HepG2 (cell line): ENCODE measurements around the gene CYTH1. TPM values are rescaled to one million over a fixed set of nuclear protein-coding genes. Genes with fewer than 3 reads are reported as not detected.

Source experiments
- CENPT ChIP-seq: sonication (generic); formaldehyde crosslinking; IDR thresholded peaks from 2 replicates; pipeline ENCODE4 v1.8.0; 2022; ENCODE audit warnings: low read depth, mild to moderate bottlenecking, moderate library complexity, missing genetic modification reagents
- CHCHD3 ChIP-seq: sonication (generic); formaldehyde crosslinking; IDR thresholded peaks from 2 replicates; pipeline ENCODE4 v1.8.0; 2022; ENCODE audit warnings: mild to moderate bottlenecking, missing genetic modification reagents, moderate library complexity
- HOXA5 ChIP-seq: sonication (generic); formaldehyde crosslinking; IDR thresholded peaks from 2 replicates; pipeline ENCODE4 v1.4.0; 2020; ENCODE audit warnings: missing genetic modification reagents
- KDM4B ChIP-seq: sonication (generic); formaldehyde crosslinking; IDR thresholded peaks from 2 replicates; pipeline ENCODE4 v1.4.0; 2020; ENCODE audit warnings: missing genetic modification reagents
- MIER3 ChIP-seq: IDR thresholded peaks from 2 replicates; pipeline ENCODE4 v1.6.1; 2016; ENCODE audit warnings: missing compliant biosample characterization, borderline replicate concordance
- REPIN1 ChIP-seq: sonication (generic); formaldehyde crosslinking; IDR thresholded peaks from 2 replicates; pipeline ENCODE4 v1.8.0; 2022; ENCODE audit warnings: missing genetic modification reagents, low read depth, mild to moderate bottlenecking, borderline replicate concordance
- TEAD3 ChIP-seq: optimal IDR thresholded peaks from 2 replicates; pipeline ENCODE3; 2016; ENCODE audit warnings: borderline replicate concordance
- THAP11 ChIP-seq: IDR thresholded peaks from 2 replicates; pipeline ENCODE4 v1.6.1; 2016; ENCODE audit warnings: missing biosample characterization, missing genetic modification reagents
- ZNF230 ChIP-seq: sonication (generic); formaldehyde crosslinking; IDR thresholded peaks from 2 replicates; pipeline ENCODE4 v1.4.0; 2020; ENCODE audit warnings: mild to moderate bottlenecking, missing genetic modification reagents
- ZNF33A ChIP-seq: sonication (generic); formaldehyde crosslinking; IDR thresholded peaks from 2 replicates; pipeline ENCODE4 v1.5.1; 2020; ENCODE audit warnings: missing genetic modification reagents, mild to moderate bottlenecking, moderate library complexity, borderline replicate concordance
- ZNF350 ChIP-seq: sonication (generic); formaldehyde crosslinking; IDR thresholded peaks from 2 replicates; pipeline ENCODE4 v1.4.0; 2020; ENCODE audit warnings: mild to moderate bottlenecking, low read depth, missing genetic modification reagents, borderline replicate concordance
- ZNF430 ChIP-seq: sonication (generic); formaldehyde crosslinking; IDR thresholded peaks from 2 replicates; pipeline ENCODE4 v1.9.0; 2021; ENCODE audit warnings: mild to moderate bottlenecking, missing genetic modification reagents
- ZNF44 ChIP-seq: sonication (generic); formaldehyde crosslinking; IDR thresholded peaks from 2 replicates; pipeline ENCODE4 v1.5.1; 2020; ENCODE audit warnings: mild to moderate bottlenecking, missing genetic modification reagents
- ZNF446 ChIP-seq: sonication (generic); formaldehyde crosslinking; IDR thresholded peaks from 2 replicates; pipeline ENCODE4 v1.5.0; 2020; ENCODE audit warnings: mild to moderate bottlenecking, missing genetic modification reagents
- ZNF549 ChIP-seq: sonication (generic); formaldehyde crosslinking; IDR thresholded peaks from 2 replicates; pipeline ENCODE4 v1.5.0; 2020; ENCODE audit warnings: missing genetic modification reagents
- ZNF552 ChIP-seq: sonication (generic); formaldehyde crosslinking; IDR thresholded peaks from 2 replicates; pipeline ENCODE4 v1.9.0; 2022; ENCODE audit warnings: missing genetic modification reagents, mild to moderate bottlenecking, borderline replicate concordance
- ZNF562 ChIP-seq: sonication (generic); formaldehyde crosslinking; IDR thresholded peaks from 2 replicates; pipeline ENCODE4 v1.8.0; 2022; ENCODE audit warnings: missing genetic modification reagents, borderline replicate concordance
- ZSCAN30 ChIP-seq: sonication (generic); formaldehyde crosslinking; IDR thresholded peaks from 2 replicates; pipeline ENCODE4 v1.5.0; 2020; ENCODE audit warnings: mild to moderate bottlenecking, missing genetic modification reagents
- polyA plus RNA-seq, 8 experiments: library from polyadenylated mRNA; depleted of rRNA in 3 of 8; stranded (reverse) in 7 of 8; unstranded in 1 of 8; fragments of >200 nt; fragmentation: Illumina TruSeq in 4 of 8; extraction: Trizol in 4 of 8; gene quantifications; 2 replicates each; pipeline versions ENCODE4 v1.2.1 to v1.2.3, GENCODE V29; 2011 to 2016; ENCODE audit warnings: low read depth in 4 of 8, missing spikeins in 1 of 8, mixed read lengths in 1 of 8; ENCODE audit not compliant: insufficient read depth in 1 of 8
- total RNA-seq, 5 experiments: library from RNA; depleted of rRNA; stranded (reverse); fragments of >200 nt; fragmentation: Illumina TruSeq; extraction: Trizol; gene quantifications; 2 replicates each; pipeline ENCODE4 v1.2.3, GENCODE V29; 2016; ENCODE audit warnings: low read depth in 1 of 5
- TF ChIP-seq, protein P1 (sequence below): sonication (generic); formaldehyde crosslinking; IDR thresholded peaks from 2 replicates; pipeline ENCODE4 v1.4.0; 2020; ENCODE audit warnings: missing genetic modification reagents, borderline replicate concordance
- TF ChIP-seq, protein P2 (sequence below): sonication (generic); formaldehyde crosslinking; IDR thresholded peaks from 2 replicates; pipeline ENCODE4 v1.4.0; 2020; ENCODE audit warnings: low read depth, mild to moderate bottlenecking, missing genetic modification reagents
- TF ChIP-seq, protein P3 (sequence below): fragments of 450-650 bp; IDR thresholded peaks from 2 replicates; pipeline ENCODE4 v1.6.1; 2017; ENCODE audit warnings: mild to moderate bottlenecking
- TF ChIP-seq, protein P4 (sequence below): IDR thresholded peaks from 2 replicates; pipeline ENCODE4 v1.6.1; 2016; ENCODE audit warnings: low read depth, control low read depth

CYTH1 gene
- total and polyA plus RNA-seq, 2 of the 13 experiments (the other 11 are each of a cell fraction or from before 2014, with no cell fraction given), result 20.1 to 48.9 TPM

DNA sequence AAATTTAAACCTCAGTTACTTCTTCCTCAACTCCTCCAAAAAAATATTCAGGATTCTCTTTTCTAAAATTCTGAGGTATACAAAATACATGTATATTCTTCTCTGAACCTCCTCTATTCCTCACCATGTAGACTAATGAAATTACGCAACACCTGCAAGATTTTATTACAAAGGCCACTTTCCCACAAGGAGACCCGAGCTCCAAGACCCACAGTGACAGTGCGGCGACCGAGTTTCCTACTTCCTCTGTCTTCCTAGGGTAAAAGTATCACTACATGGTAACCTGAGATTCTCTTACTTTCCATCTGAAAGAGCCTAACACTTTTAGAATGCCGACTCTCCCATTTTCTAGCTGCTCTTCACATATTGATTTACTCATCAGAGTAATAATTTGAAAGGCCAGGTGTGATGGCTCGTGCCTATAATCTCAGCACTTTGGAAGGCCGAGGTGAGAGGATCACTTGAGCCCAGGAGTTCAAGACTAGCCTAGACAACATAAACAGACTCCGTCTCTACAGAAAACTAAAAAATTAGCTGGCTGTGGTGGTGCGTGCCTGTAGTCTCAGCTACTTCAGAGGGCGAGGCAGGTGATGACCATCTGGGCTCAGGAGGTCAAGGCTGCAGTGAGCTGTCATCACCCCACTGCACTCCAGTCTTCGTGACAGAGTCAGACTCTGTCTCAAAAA is 35.7 kb downstream of the CYTH1 start (continued):
- TF ChIP-seq, protein P1, sequence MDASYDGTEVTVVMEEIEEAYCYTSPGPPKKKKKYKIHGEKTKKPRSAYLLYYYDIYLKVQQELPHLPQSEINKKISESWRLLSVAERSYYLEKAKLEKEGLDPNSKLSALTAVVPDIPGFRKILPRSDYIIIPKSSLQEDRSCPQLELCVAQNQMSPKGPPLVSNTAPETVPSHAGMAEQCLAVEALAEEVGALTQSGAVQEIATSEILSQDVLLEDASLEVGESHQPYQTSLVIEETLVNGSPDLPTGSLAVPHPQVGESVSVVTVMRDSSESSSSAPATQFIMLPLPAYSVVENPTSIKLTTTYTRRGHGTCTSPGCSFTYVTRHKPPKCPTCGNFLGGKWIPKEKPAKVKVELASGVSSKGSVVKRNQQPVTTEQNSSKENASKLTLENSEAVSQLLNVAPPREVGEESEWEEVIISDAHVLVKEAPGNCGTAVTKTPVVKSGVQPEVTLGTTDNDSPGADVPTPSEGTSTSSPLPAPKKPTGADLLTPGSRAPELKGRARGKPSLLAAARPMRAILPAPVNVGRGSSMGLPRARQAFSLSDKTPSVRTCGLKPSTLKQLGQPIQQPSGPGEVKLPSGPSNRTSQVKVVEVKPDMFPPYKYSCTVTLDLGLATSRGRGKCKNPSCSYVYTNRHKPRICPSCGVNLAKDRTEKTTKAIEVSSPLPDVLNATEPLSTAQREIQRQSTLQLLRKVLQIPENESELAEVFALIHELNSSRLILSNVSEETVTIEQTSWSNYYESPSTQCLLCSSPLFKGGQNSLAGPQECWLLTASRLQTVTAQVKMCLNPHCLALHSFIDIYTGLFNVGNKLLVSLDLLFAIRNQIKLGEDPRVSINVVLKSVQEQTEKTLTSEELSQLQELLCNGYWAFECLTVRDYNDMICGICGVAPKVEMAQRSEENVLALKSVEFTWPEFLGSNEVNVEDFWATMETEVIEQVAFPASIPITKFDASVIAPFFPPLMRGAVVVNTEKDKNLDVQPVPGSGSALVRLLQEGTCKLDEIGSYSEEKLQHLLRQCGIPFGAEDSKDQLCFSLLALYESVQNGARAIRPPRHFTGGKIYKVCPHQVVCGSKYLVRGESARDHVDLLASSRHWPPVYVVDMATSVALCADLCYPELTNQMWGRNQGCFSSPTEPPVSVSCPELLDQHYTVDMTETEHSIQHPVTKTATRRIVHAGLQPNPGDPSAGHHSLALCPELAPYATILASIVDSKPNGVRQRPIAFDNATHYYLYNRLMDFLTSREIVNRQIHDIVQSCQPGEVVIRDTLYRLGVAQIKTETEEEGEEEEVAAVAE, result no peak
- TF ChIP-seq ZNF350 (no peak), KDM4B (CRISPR knock-in tag) (no peak), ZNF430 (CRISPR knock-in tag) (no peak), ZNF549 (CRISPR knock-in tag) (no peak), REPIN1 (no peak), CENPT (CRISPR knock-in tag) (no peak), ZSCAN30 (CRISPR knock-in tag) (no peak), THAP11 (no peak), ZNF230 (no peak), MIER3 (no peak), TEAD3 (CRISPR knock-in tag) (peak; percentile 54), ZNF552 (no peak), ZNF562 (no peak), ZNF446 (CRISPR knock-in tag) (no peak), ZNF33A (no peak), CHCHD3 (CRISPR knock-in tag) (no peak), ZNF44 (CRISPR knock-in tag) (no peak), HOXA5 (CRISPR knock-in tag) (no peak)
- TF ChIP-seq, protein P2, sequence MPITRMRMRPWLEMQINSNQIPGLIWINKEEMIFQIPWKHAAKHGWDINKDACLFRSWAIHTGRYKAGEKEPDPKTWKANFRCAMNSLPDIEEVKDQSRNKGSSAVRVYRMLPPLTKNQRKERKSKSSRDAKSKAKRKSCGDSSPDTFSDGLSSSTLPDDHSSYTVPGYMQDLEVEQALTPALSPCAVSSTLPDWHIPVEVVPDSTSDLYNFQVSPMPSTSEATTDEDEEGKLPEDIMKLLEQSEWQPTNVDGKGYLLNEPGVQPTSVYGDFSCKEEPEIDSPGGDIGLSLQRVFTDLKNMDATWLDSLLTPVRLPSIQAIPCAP (CRISPR knock-in tag), result no peak
- TF ChIP-seq, protein P3, sequence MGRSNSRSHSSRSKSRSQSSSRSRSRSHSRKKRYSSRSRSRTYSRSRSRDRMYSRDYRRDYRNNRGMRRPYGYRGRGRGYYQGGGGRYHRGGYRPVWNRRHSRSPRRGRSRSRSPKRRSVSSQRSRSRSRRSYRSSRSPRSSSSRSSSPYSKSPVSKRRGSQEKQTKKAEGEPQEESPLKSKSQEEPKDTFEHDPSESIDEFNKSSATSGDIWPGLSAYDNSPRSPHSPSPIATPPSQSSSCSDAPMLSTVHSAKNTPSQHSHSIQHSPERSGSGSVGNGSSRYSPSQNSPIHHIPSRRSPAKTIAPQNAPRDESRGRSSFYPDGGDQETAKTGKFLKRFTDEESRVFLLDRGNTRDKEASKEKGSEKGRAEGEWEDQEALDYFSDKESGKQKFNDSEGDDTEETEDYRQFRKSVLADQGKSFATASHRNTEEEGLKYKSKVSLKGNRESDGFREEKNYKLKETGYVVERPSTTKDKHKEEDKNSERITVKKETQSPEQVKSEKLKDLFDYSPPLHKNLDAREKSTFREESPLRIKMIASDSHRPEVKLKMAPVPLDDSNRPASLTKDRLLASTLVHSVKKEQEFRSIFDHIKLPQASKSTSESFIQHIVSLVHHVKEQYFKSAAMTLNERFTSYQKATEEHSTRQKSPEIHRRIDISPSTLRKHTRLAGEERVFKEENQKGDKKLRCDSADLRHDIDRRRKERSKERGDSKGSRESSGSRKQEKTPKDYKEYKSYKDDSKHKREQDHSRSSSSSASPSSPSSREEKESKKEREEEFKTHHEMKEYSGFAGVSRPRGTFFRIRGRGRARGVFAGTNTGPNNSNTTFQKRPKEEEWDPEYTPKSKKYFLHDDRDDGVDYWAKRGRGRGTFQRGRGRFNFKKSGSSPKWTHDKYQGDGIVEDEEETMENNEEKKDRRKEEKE, result no peak
- TF ChIP-seq, protein P4, sequence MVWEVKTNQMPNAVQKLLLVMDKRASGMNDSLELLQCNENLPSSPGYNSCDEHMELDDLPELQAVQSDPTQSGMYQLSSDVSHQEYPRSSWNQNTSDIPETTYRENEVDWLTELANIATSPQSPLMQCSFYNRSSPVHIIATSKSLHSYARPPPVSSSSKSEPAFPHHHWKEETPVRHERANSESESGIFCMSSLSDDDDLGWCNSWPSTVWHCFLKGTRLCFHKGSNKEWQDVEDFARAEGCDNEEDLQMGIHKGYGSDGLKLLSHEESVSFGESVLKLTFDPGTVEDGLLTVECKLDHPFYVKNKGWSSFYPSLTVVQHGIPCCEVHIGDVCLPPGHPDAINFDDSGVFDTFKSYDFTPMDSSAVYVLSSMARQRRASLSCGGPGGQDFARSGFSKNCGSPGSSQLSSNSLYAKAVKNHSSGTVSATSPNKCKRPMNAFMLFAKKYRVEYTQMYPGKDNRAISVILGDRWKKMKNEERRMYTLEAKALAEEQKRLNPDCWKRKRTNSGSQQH, result no peak
